Epithelial cell of proximal tubule (primary cell): ENCODE results near the gene RGS7. TPM values are rescaled to one million over a fixed set of nuclear protein-coding genes. Genes with fewer than 3 reads are reported as not detected.

ENCODE experiments used
- DNase-seq: peaks from one replicate; pipeline ENCODE4 v3.0.0-alpha.2; 2011; ENCODE audit warnings: low read depth
- H3K4me3 ChIP-seq: 2 replicates; pipeline ENCODE4 v1.5.1; 2011; ENCODE audit warnings: low read depth, mild to moderate bottlenecking, low read length
- total RNA-seq: library from RNA; depleted of rRNA; stranded (reverse); fragments of >200 nt; gene quantifications from 2 replicates; pipeline ENCODE4 v1.2.3, GENCODE V29; 2015
- TF ChIP-seq, protein P1 (sequence below): conservative IDR thresholded peaks from 2 replicates; pipeline ENCODE4 v1.5.1; 2012; ENCODE audit warnings: low read depth, mild to moderate bottlenecking, low read length

Gene RGS7
- total RNA-seq, result 0.06 and 0.51 TPM in 2 replicates

DNA sequence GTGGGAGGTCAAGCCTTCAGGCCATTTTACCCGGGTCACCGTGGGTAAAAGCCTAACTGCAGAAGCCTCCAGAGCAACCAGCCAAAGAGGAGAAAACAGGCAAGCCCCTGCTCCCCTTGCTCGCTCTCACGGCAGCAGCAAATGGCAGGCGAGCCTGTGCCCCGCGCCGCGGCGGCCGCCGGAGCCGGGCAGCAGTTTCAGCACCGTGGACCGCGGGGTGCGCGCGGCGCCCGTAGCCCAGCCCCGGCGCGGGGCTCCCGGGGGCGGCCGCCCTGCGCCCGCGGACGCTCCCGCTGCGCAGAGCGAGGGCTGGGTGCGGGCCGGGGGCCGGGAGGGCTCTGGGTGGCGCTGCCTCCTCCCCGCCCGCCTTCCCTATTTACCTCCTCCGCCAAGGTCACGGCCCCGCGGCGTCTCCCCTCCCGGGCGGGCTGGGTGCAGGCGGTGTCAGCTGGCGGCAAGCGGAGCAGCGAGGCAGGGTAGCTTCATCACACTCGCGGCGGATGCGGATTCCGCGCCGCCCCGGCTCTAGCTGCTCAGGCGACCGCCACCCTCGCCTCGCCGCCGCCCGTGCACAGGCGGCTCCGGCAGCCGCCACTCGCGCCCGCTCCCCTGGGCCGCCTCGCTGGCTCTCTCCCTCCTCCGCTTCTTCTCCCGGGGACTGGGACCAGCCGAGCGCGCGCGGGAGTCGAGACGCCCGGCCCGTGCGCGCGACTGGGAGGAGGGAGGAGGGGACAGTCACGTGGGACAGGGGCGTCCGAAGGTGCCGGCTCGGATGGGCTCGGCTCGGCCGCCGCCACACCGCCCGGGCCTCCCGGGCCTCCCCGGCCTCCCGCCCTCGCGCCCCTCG is at the start of gene RGS7:
RGS7 (minus strand) TSS at position 687 of the 847 bp plus-strand sequence.
- no peak for DNase-seq
- H3K4me3 ChIP-seq, result peak within 1 kb of the TSS; percentile 55
- TF ChIP-seq, protein P1, sequence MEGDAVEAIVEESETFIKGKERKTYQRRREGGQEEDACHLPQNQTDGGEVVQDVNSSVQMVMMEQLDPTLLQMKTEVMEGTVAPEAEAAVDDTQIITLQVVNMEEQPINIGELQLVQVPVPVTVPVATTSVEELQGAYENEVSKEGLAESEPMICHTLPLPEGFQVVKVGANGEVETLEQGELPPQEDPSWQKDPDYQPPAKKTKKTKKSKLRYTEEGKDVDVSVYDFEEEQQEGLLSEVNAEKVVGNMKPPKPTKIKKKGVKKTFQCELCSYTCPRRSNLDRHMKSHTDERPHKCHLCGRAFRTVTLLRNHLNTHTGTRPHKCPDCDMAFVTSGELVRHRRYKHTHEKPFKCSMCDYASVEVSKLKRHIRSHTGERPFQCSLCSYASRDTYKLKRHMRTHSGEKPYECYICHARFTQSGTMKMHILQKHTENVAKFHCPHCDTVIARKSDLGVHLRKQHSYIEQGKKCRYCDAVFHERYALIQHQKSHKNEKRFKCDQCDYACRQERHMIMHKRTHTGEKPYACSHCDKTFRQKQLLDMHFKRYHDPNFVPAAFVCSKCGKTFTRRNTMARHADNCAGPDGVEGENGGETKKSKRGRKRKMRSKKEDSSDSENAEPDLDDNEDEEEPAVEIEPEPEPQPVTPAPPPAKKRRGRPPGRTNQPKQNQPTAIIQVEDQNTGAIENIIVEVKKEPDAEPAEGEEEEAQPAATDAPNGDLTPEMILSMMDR, result no peak

DNA sequence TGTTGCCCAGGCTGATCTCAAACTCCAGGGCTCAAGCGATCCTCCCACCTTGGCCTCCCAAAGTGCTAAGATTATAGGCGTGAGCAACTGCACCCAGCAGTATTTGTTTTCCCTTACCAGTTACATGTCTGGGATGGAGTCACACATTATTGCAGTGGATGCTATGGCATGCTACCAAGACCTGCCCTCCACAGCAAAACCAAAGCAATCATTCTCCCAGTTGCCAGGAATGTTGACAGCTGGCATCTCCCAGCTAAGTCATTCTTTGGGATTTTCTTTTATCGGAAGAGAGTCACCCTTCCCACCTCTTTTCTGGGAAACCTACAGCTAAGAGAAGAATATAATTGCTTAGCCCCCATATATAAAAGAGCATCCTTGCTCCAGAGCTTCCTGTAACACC is 49.4 kb upstream of the RGS7 start:
- no peak for DNase-seq
- TF ChIP-seq, protein P1, result no peak
- H3K4me3 ChIP-seq, result no peak overlapping the region

DNA sequence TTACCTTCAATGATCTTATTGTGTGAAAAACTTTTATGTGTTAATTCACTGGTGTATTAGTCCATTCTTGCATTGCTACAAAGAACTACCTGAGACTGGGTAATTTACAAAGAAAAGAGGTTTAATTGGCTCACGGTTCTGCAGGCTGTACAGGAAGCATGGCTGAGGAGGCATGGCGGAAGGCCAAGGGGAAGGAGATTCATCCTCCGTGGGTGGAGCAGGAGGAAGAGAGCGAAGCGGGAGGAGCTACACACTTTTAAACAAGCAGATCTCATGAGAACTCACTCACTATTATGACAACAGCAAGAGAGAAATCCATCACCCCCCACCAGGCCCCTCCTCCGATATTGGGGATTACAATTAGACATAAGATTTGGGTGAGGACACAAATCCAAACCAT is 44.2 kb upstream of the RGS7 start:
- DNase-seq, result no peak
- TF ChIP-seq, protein P1, result no peak
- H3K4me3 ChIP-seq, result no peak overlapping the region

DNA sequence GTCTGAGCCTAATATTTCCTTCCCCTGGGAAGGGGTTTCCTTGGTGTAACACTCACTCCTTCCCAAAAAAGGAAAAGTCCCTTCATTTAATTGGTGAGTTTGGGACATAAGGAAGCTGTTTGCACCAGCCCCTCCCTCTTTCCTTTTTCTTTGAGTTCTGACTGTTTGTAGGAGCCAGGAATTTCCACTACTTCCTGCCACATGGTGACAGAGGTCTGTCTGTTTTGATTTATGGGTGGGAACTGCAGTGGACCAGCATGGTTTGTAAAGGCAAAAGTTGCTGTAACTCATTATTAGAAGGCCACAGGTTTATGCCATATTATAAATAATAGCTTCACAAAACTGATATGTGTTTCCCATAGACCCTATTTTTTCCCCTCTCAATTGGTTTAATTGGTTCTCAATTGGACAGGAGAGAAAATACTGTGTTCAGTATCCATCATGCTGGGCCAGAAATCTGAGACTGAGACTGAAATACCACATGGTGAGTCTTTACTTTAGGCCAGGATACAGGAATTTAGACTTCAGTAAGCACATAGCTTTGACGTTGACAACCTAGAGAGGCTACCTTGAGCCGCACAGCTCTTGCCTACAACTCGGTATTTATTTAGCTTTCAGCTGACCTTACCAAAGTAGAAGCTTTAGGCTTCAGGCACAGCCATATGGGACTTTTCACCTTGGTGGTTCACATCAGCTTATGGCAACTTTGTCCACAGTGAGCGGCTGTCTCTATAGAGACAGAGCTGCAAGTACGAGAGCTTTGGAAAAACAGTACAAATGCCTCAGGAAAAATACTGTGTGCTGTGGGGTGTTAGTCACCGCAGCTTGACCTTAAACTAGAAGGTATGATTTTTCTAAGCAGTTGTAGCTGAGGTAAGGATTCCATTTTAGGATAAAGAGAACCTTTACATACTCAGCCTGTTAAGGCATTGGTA is 40.0 kb upstream of the RGS7 start:
- no peak for DNase-seq
- no peak overlapping the region for H3K4me3 ChIP-seq
- TF ChIP-seq, protein P1, result no peak

DNA sequence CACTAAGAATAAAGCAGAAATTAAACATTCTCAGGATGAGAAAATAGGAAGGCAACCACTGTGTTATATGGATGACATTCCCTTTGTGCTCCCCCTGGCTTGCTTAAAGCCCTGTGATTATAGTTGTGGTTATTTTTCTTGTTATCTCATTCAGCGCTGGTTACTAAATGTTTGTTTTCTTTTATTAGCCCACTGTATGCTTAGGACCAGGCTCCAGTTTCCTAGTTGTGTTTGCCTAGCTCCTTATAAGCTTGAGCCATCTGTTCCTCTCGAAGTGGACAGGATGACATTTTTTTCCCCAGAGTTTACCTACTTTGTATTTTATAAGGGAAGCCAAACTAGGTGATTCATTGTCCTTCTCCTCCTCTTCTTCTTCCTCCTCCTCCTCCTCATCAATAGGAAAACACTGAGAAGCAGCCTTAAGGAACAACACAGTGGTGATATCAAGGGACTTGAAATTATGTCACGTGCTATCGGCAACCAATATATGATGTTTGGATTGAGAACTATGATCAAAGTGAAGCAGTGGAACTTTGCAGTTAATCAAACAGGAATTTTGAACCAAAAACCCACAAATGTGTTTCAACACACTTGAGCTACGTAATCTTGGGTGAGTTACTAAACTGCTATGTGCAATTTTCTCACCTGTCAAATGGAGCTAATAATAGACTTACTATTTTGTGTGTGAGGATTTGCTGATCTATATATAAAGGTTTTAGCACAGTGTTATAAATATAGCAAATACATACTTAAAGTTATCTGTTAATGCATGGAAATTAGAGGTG is 35.1 kb upstream of the RGS7 start:
- H3K4me3 ChIP-seq, result no peak overlapping the region
- TF ChIP-seq, protein P1, result no peak
- DNase-seq, result no peak

DNA sequence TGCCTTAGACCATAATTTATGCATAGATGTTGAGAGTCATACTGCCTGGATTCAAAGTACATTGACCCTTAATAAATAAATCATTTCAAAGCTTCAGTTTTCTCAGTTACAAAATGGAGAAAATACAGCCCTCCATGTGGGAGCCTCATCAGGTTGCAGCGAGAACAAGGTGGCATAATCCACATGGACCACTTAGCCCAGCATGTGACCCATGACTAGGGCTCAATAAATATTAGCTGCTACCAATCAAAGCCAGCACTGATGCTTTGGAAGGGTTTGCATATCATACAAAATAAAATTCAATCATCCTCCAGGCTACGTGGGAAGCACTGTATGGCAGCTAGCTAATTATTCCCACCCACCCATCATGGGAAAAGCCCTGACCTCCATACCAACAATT is 33.5 kb upstream of the RGS7 start:
- TF ChIP-seq, protein P1, result no peak
- H3K4me3 ChIP-seq, result no peak overlapping the region
- DNase-seq, result no peak
